ENCODE data around the gene MTCL1. TPM values are rescaled to one million over a fixed set of nuclear protein-coding genes. Genes with fewer than 3 reads are reported as not detected.

The MTCL1 gene
- polyA plus RNA-seq, 1 donor: 23.8 TPM

DNA sequence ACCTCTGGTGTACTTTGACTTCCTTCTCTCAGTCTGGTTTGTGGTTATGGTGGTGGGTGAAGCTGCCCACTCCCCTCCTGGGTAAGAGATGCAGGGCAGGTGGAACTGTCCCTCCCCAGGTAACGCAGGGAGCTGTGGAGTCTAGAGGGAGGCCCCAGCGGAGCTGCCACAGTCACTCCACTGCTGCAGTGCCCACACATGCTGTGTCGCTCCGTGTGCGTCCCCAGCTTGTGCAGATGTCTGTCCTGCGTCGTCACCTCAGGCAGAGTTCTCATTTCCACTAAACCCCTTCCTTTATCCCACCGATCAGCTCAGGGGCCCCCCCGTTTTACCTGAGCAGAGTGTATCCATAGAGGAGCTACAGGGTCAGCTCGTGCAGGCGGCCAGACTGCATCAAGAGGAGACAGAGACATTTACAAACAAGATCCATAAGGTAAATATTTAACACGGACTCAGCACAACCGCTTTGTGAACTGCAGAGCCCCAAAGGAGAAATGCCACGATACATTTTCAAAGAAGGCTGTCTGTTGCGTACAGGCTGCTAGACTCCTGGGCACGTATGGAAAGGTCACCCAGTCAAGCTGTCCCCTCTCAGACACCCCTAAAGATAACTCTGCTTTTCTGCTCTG lies 87.4 kb downstream of the MTCL1 start:
- no peak for DNase-seq

DNA sequence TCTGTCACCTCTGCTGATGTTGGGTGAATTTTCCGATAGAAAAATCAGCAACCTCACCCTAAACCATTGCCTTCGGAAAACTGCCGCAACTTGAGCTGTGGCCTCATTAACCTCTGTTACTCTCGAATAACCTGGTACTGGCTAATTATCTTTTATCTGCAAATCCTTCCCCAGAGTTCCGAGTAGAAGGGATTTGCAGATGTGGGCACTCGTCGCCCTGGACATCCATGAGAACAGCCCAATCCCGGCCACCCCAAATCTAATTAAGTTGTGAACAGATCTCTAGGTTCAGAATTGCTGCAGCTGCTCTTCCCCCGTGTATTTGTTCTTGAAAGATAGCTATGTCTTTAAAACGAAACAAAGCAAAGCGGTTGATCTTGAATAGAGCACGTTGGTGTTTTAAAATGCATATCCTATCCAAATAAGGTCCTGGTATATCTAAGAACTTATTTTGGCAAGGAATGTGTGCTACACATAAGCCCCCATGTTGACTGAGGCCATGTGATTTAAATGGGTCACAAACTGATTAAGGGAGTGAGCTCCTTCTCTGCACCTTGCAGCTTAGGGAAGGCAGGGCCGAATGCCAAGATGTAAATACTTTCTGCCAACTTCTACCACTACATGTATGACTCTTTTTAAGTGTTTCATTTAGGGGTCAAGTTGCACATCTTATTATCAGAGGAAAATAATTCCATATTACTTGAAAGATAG lies 88.2 kb downstream of the MTCL1 start:
- DNase-seq: no peak

DNA sequence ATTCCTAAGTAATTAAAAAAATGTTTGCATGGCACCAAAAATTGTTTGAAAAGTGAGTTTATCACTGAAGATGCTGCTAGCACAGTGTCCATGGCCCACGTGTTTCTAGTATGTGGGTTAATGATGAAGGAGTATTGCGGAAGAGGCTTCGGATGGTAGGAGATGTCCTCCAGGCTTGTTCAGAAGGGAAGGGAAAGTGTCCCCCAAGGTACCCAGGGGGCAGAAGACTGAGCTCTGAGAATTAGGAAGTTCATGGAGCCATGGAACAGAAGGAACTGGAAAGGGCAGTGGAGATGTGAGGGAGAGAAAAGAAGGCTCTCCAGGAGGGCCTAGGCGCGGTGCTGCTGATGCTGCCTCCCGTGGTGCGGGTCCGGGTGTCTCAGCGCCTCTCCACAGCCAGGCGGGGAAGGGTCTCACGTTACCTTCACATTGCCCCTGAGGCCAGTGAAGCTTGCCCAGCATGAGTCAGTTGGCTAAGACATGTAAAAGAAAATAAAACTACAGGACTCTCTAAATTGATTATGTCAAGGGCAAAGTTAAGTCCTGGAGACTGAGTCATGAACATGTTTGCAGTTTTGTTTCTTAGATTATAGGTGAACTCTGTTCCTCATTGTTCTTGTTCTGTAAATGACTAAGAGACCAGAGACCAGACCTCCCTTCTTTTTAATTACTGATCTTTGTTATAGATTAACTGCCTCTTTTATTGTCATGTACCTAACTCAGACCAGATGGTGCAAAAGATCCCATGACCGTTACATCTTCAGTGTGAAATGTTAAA lies 89.0 kb downstream of the MTCL1 start:
- DNase-seq: no peak

DNA sequence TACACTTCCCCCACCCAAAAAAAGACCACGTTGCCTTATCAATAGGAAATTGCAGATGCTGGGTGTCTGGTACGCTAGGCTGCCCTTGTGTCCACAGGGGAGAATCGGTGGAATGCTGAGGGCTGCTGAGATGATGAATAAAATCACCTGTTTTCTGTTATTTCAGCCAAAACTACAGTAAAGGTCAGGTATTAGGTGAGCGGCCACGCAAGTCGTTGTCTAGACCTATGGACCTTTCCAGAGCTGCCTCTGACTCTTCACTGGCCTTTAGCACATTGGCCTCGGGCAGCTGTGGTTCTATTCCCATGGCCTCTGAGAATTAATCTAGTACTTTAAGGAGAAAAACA lies 89.6 kb downstream of the MTCL1 start:
- no peak for DNase-seq

DNA sequence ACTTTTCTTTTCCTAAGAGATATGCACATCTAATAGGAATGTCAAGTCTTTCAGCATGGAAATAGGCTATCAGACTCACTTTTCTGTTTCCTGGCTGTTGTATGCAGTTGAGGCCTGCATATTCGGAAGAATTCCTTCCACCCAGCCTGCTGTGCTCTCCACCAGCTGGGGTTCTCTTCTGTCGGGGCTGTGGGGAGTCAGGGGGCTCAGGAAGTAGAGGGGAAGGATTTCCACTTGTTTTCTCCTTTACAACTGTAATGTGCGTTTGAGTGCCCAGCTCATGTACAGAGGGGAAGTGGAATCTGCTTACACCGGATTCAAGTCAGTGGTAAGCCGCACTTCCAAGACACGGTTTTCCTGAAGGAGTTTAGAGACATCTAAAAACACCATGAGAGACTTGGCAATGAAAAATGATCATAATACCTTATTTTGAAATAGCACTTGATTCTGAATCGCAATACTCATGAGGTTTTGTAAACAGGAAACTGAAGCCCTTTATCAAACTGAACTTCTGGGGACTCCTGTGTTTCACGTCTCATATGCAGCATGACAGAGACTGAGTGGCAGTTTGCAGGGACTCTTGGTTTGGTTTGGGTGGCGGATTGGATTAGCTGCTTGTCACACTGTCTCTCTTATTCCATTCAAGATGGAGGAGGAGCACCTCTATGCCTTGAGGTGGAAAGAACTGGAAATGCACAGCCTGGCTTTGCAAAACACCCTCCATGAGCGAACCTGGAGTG lies 90.4 kb downstream of the MTCL1 start:
- no peak for DNase-seq

DNA sequence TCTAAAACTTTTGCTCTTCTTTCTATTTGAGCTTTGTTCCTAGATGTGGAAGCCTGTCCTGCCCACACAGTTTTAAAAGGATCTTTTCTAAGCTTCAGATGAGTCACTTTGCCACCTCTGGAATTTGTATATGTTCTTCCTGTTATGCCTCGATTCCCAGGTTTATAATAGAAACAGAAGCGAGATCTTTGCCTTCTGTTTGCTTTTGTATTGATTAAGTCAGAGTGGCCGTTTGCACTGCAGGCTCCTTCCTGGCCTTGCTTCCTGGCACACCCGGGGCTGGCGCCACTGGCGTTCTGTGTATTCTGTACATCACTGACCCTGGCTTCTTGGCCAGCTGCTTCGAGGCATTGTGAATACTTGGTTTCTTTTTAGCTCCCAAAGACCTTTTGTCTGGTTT lies 91.8 kb downstream of the MTCL1 start:
- DNase-seq: no peak

DNA sequence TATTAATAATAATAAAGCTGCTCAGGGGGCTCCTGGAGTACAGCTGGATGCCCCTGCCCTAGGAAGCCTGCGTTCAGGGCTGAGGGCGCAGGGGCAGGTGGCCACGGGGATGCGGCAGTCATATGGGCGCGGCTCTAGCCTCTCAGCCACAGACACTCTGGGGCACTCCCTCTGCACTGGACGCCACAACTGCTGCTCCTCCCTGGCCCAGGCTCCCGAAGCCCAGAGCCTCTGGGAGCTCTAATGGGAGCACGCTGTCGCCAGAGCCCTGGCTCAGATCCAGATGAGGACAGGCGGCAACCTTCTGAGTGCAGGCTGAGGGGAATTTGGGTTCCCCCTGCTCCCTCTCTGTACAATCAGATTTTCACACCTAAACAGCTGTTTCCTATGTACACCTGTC lies 93.6 kb downstream of the MTCL1 start:
- no peak for DNase-seq

DNA sequence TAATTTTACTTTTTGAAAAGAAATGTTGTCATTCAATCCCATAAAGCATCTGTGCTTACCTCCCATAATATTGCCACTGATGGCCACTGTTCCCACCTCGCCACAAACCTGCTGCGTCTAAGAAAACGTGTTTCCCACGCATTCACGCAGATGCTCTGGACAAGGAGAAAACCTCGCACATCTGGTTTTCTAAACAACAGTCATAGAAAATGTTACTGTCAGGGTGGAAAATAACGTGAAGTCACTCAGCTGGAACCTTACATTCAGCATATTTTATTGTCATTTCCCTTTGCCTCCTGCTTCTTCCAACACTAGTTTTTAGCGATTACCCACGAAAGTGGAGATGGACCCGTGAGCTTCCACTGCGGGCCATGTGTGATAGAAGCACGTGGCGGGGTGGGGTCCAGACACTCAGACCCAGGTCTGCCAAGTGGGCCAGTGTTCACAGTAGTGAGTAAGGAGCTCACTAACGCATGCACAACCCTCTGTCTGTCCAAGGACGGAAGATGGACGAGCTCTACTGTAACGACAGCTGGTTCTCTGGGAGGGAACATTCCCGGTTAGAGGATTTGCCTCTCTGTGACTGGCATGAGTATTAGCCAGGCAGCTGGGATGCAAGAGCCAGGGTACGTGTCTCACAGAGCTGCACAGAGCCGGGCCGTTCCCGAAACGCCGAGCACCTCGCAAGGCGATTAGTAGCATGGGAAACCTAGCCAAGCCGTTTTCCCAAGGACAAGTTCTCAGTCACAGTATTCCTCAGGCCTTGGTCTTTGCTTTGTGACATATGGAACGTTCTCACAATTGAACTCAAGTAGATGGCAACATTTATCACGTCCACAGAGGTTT lies 94.5 kb downstream of the MTCL1 start:
- DNase-seq: no peak

DNA sequence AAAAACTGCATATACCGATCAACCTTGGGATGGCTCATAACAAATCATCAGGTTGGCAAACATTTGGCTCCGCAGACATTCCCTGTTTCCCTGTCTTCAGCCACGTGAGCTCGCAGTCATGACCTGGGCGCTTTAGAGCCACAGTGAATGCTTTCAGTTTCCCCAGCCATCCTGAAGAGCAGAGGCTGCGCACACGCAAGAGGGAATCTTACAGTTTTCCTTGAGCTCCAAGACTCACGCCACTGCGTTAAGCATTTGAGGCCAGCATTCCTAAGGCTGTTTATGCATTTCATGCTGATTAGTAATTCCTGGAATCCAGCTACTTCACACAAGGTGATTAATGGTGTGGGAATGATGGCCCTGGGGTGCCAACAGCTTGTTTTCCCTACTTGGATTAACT lies 95.1 kb downstream of the MTCL1 start:
- no peak for DNase-seq

DNA sequence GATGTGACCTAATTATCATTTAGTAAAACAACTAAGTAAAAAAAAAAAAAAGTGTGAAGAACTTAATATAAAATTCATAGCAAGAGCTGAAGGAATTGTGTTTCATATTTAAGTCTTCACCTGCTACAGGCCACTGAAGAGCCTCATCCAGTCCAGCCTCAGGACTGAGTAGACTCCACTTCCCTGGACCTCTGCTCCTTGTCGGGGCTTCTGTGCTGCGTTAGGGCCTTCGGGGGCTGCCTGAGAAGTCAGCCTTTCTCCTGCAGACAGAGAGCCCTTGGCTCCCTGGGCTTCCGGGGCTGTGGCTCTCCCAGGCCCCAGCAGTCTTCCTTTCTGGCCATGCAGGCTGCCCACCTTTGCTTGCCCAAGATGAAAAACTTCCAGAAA lies 95.5 kb downstream of the MTCL1 start:
- DNase-seq: no peak

DNA sequence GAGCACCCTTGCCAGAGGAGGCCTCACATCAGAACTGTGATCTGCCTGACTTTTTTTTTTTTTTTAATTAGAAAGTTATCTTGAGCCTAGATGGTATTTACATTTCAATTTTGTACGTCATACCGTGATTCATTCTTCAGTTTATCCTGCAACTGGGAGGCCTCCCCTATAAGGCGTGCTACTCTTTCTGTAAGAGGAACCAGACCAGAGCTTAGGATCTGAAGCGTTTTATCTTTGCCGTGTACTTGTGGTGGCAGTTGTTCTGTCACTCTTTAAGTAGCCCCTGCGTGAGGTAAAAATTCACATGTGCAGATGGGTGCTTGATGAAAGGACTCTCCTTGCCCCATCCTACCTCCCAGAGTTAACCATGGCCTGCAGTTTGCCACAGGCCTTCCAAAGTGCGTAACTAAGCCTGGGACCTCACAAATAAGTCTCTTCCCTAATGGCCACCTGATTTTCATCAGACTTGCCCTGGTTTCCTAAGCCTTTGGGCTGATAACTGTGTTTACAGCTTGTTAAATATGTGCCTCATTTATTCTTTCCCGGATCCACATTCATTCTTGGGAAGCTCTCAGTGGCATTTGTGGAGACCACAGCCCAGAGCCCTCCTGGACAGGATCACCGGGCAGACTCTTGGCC lies 96.0 kb downstream of the MTCL1 start:
- DNase-seq: no peak

DNA sequence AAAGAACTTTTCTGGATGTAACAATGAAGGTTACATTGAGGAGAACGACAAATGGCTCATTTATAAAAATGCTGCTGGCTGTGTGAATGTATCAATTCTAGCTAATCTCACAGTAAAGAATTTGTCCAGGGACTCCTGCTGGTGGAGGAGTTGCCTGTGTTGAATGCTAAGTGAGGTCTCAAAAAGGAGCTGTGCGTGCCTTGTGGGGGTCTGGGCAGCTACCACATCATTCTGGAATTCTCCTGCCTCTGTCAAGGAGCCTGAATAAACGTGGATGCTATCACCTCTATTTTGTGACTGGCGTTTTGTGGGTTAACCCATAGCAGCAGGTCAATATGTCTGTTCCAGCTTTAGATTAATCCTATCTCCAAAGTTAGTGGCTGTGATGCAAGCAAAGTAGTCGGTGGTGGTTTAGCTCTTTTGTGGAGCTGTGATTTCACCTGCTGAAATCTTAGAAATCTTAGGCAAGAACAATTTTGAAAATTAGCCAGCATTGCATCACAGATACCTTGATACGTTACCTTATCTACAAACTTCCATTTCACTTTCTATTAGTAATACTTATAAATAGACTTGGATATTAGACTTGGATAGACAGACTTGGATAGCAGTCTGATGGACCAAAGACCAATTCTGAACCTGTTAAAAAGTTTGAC lies 96.8 kb downstream of the MTCL1 start:
- DNase-seq: no peak

DNA sequence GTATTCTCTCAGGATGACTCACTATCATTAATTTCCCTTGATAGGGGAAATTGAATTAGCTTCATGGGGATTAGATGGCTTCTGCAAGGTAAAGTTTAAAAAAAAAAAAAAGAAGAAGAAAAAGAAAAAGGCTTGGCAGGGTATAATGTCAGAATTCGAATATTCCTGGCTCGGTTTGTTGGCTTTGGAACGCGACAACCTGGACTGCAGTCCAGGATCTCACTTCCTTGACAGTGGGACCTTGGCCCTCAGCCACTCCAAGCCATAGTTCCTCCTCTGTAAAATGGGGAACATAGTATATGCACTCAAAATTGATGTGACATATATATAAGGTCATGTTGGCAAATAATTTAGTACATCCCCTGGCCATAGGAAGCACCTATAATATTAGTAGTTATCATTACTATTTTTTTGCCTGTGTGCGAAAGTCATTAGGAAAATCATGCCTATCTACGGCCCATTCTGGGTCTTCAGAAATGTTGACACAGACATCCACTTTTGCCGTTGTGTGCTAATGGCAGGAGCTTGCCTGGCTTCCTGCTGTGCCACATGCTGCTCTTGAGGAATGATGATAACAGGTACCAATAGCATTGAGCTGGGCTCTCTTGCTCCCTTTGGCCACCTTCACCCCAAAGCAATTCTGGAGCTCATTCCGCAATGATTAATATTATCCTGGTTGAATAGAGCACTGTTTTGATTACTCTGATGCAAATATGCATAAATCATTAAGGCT lies 97.9 kb downstream of the MTCL1 start:
- no peak for DNase-seq

DNA sequence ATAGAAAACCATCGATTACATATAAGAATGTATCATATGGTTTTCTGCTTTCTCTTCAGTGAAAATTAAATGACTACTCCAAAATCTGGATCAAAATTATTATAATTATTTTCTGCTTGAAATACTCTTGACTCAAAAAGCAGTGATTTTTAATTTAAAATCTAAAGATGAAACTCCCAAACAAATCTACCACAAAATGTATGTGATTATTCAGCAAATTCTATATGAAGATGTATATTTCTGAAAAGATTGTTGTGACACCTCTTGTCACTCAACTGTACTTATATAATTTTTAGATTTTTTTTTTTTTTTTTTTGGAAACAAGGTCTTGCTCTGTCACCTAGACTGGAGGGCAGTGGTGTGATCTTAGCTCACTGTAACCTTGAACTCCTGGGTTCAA lies 98.6 kb downstream of the MTCL1 start:
- DNase-seq: no peak

DNA sequence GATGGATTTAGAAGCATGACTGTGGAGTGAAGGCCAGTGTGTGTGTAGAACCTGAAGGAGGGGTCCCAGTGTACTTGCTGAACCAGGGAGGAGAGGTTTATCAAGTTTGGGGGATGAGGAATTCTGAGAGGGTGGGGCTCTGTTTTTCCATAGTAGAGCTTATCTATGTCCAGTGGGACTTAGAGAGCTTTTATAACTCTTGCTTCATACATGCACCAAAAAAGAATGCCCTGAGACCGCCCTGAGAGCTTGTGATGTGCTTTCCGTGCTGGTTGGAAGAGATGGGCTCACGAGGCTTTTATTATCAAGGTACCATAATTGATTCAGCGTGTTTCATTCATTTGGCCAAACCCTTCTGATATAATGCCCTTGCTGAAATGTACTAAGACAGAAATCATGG lies 100.2 kb downstream of the MTCL1 start:
- DNase-seq: no peak

DNA sequence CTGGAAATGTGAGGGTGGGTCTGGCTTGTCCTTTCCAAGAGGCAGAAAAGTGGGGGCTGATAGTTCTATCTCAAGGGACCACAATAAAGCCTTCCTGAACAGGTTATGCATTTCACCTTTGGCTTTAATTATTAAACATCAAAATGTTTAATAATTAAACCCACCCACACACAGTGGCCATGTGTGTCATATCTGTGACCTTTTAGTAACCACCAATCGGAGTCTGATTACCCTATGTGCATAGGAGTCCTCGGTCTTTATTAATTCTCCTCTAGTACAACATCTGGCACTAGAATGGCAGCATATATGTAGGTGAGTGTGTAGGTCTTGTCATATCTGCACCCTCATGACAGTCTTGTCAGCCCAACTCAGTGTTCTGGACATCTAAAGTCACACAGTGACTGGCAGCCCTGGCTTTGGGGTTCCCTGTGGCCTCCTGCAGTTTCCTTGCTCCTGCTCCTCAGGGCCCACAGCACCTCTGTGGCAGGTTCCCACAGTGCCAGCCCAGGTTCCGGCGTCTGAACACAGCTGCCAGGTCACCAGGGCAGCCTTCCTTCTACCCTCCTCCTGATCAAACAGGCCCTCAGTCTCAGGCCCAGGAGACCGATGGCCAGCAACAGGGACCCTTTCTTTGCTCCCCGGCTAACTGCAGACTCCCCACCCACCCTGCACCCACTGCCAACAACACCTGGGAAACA lies 100.9 kb downstream of the MTCL1 start:
- DNase-seq: no peak

DNA sequence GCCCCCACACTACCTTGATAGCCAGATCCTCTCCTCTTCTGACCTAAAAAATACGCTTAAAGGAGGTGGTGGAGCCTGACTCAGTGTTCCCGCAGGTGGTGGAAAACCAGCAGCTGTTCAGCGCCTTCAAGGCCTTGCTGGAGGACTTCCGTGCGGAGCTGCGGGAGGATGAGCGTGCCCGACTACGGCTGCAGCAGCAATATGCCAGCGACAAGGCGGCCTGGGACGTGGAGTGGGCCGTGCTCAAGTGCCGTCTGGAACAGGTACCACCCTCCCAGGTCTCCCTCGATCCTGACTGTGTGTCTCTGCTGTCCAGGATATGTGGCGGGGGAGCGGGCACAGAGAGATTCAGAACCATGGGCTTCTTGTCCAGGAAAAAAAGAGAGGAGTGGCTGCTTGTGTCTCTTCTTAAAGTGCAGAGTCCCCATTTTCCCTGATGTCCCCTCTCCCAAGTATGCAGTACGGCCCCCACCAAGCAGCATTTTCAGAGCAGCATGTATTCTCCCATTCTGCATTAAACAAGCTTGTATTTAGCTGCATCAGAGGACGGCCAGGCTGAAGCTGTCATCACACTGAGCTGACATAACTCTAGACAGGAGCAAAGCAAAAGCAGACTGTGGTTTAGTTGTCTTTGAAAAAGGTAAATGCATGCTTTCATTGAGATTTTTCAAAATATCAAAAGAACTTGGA lies 101.6 kb downstream of the MTCL1 start:
- DNase-seq: no peak

DNA sequence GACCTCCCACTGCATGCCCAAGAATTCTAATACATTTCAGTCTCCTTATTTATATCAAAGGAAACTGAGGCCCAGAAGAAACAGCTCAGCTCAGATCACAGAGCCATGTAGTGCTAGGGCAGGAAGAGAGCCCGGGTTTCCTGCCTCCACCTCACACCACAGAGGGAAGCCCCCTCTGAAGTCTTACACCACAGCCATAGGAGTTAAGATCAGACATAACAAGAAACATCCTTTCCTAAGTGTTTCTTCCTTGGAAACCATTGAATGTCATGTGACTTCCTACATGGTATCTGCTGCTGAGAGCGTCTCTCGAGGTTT lies 102.1 kb downstream of the MTCL1 start:
- DNase-seq: no peak

DNA sequence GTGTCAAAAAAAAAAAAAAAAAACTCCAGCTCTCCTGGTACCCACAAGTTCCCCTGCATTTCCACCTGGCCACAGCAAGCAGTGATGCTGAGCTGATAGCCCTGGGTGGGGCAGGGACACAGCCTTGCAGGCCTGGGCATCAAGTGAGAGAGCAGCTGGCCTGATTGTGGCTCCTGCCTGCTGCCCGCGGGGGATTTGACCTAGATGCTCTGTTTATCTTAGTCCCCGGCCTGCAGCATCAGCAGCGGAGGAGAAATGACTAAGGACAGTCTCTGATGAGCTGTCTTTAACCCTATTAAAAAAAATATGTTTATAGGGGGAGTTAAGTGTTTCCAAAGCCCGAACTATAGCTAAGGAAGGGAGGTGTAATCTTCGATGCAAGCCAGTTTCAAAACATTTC lies 102.6 kb downstream of the MTCL1 start:
- DNase-seq: no peak

Data from left kidney (tissue), 2 donors.